Measurements from ENCODE around the gene WBP1L.
"Not testable (repeated sequence)": the region's sequence is repeated elsewhere in the genome, so short reads cannot be mapped to it uniquely, and the experiment has no call there.

The WBP1L gene

DNA sequence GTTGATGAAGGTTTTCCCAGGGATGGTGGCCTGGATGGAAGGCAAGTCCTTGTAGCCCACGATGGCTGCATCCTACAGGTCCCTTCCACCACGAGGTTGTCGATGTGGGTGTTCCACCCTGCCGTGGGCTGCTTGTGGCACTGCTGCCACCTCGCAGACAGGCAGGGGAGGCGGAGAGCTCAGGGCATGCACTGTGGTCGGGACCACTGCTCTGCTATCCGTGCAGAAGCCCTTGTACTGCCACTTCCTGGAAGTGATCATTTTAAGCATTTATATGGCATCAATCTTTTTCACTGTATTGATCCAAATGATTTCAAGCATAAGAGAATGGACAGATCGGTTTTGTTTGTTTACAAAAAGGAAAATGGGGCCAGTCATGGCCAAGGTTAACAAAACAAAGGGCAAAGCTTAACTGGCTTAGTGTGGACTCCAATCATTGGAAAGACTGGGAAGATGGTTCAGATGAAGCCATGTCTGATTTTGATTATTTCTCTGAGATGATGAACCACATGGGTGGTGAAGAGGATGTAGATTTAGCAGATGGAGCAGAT is 101.7 kb downstream of the WBP1L start:
- Histone ChIP-seq H3K4me3 (ENCODE audit: low read length) (no peak overlapping the region), H3K9me2 (replicated peaks; ENCODE audit: control insufficient read depth, low read length) (no peaks in the 10 kb centered on the region), H3F3A (ENCODE audit: control insufficient read depth, insufficient read depth) (no peaks in the 10 kb centered on the region), H3K79me2 (ENCODE audit: control insufficient read depth, low read length) (no peaks in the 10 kb centered on the region), H3K27me3 (ENCODE audit: control insufficient read depth, low read length) (no peaks in the 10 kb centered on the region), H3K4me2 (ENCODE audit: low read length) (no peak overlapping the region), H4K20me1 (ENCODE audit: control insufficient read depth, insufficient read depth, low read depth, low read length) (no peaks in the 10 kb centered on the region), H3K4me1 (ENCODE audit: control insufficient read depth, low read length) (no peaks in the 10 kb centered on the region), H3K27ac (ENCODE audit: low read depth, low read length) (no peak overlapping the region), H3K36me3 (ENCODE audit: control insufficient read depth, low read length) (no peaks in the 10 kb centered on the region), H3K9me3 (ENCODE audit: control insufficient read depth, insufficient read depth, low read length) (no peaks in the 10 kb centered on the region)
- TF ChIP-seq, protein P1, sequence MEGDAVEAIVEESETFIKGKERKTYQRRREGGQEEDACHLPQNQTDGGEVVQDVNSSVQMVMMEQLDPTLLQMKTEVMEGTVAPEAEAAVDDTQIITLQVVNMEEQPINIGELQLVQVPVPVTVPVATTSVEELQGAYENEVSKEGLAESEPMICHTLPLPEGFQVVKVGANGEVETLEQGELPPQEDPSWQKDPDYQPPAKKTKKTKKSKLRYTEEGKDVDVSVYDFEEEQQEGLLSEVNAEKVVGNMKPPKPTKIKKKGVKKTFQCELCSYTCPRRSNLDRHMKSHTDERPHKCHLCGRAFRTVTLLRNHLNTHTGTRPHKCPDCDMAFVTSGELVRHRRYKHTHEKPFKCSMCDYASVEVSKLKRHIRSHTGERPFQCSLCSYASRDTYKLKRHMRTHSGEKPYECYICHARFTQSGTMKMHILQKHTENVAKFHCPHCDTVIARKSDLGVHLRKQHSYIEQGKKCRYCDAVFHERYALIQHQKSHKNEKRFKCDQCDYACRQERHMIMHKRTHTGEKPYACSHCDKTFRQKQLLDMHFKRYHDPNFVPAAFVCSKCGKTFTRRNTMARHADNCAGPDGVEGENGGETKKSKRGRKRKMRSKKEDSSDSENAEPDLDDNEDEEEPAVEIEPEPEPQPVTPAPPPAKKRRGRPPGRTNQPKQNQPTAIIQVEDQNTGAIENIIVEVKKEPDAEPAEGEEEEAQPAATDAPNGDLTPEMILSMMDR (IDR thresholded peaks at IDR 0.05; ENCODE audit: low read depth, low read length, poor library complexity, severe bottlenecking): no peak
- no peak for TF ChIP-seq EZH2phosphoT487 (IDR thresholded peaks at IDR 0.05; ENCODE audit: borderline replicate concordance, low read length)

DNA sequence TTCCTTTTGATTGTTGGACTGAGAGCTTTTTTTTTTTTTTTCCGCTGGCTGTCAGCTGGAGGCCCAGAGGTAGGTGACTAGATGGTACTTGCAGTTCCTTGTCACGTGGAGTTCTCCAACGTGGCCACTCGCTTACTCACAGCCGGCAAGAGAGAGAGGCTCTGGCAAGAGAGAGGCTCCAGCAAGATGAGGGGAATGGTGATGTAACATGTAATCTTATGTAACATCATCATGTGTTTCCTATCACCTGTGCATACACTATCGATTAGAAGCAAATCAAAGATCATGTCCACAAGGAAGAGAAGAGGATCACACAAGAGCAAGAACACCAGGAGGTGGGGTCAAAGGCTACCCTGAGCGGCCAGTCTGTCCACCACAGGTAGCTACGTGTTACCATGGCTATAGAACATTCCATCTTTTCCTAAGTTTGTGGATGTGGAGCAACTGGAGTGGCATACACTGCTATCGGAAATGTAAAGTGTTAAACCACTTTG is 106.3 kb downstream of the WBP1L start:
- TF ChIP-seq, protein P1 (IDR thresholded peaks at IDR 0.05; ENCODE audit: low read depth, low read length, poor library complexity, severe bottlenecking): no peak
- no peak for TF ChIP-seq EZH2phosphoT487 (IDR thresholded peaks at IDR 0.05; ENCODE audit: borderline replicate concordance, low read length)
- H3K4me2 ChIP-seq (ENCODE audit: low read length): no peak overlapping the region
- H3K9me3 ChIP-seq (ENCODE audit: control insufficient read depth, insufficient read depth, low read length): no peaks in the 10 kb centered on the region
- H4K20me1 ChIP-seq (ENCODE audit: control insufficient read depth, insufficient read depth, low read depth, low read length): no peaks in the 10 kb centered on the region
- H3K4me1 ChIP-seq (ENCODE audit: control insufficient read depth, low read length): peaks cover 2% of the 10 kb centered on the region
- no peaks in the 10 kb centered on the region for H3K9me2 ChIP-seq (replicated peaks; ENCODE audit: control insufficient read depth, low read length)
- no peaks in the 10 kb centered on the region for H3K27me3 ChIP-seq (ENCODE audit: control insufficient read depth, low read length)
- no peak overlapping the region for H3K4me3 ChIP-seq (ENCODE audit: low read length)
- H3K36me3 ChIP-seq (ENCODE audit: control insufficient read depth, low read length): no peaks in the 10 kb centered on the region
- no peaks in the 10 kb centered on the region for H3F3A ChIP-seq (ENCODE audit: control insufficient read depth, insufficient read depth)
- H3K79me2 ChIP-seq (ENCODE audit: control insufficient read depth, low read length): peaks cover 2% of the 10 kb centered on the region
- no peak overlapping the region for H3K27ac ChIP-seq (ENCODE audit: low read depth, low read length)

DNA sequence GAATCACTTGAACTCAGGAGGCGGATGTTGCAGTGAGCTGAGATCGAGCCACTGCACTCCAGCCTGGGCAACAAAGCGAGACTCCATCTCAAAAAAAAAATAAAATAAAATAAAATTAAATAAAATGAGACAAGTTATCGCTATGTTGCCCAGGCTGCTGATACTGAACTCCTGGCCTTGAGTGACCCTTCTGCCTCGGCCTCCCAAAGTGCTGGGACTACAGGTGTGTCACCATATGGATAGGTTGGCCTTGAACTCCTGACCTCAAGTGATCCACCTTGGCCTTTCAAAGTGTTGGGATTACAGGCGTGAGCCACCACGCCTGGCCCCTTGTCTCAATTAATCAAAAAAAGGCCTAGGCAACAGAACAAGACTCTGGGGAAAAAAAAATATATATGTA is 109.5 kb downstream of the WBP1L start:
- not testable (repeated sequence) for H3K4me2 ChIP-seq (ENCODE audit: low read length); H4K20me1 ChIP-seq (ENCODE audit: control insufficient read depth, insufficient read depth, low read depth, low read length); H3K4me3 ChIP-seq (ENCODE audit: low read length); H3K27me3 ChIP-seq (ENCODE audit: control insufficient read depth, low read length); H3F3A ChIP-seq (ENCODE audit: control insufficient read depth, insufficient read depth); H3K36me3 ChIP-seq (ENCODE audit: control insufficient read depth, low read length); H3K4me1 ChIP-seq (ENCODE audit: control insufficient read depth, low read length); H3K9me3 ChIP-seq (ENCODE audit: control insufficient read depth, insufficient read depth, low read length); H3K27ac ChIP-seq (ENCODE audit: low read depth, low read length); H3K9me2 ChIP-seq (replicated peaks; ENCODE audit: control insufficient read depth, low read length)
- peaks cover 28% of the 10 kb centered on the region for H3K79me2 ChIP-seq (ENCODE audit: control insufficient read depth, low read length)

DNA sequence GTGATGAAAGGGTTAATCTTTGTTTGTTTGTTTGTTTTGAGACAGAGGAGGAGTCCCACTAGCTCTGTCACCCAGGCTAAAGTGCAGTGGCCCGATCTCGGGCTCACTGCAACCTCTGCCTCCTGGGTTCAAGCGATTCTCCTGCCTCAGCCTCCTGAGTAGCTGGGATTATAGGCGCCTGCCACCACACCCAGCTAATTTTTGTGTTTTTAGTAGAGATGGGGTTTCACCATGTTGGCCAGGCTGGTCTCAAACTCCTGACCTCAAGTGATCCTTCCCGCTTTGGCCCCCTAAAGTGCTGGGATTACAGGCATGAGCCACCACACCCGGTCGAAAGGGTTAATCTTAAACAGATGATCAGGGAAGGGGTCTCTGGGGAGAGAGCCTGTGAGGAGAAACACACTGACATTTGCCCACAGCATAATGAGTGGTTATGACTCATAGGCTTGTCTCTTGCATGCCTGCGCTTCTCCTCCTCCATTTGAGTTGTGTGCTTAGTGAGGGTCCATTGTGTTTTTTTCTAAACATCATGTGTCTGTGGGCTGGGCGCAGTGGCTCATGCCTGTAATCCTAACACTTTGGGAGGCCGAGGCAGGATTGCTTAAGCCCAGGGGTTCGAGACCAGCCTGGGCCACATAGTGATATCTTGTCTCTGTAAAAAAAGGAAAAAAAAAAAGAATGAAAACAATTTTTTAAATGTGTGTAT is 112.1 kb downstream of the WBP1L start:
- H3K9me2 ChIP-seq (replicated peaks; ENCODE audit: control insufficient read depth, low read length); H3K4me2 ChIP-seq (ENCODE audit: low read length); H3K9me3 ChIP-seq (ENCODE audit: control insufficient read depth, insufficient read depth, low read length); H3K4me1 ChIP-seq (ENCODE audit: control insufficient read depth, low read length); H3K36me3 ChIP-seq (ENCODE audit: control insufficient read depth, low read length); H3K27ac ChIP-seq (ENCODE audit: low read depth, low read length); H4K20me1 ChIP-seq (ENCODE audit: control insufficient read depth, insufficient read depth, low read depth, low read length); H3K4me3 ChIP-seq (ENCODE audit: low read length); H3K27me3 ChIP-seq (ENCODE audit: control insufficient read depth, low read length); H3F3A ChIP-seq (ENCODE audit: control insufficient read depth, insufficient read depth): not testable (repeated sequence)
- peaks cover 28% of the 10 kb centered on the region for H3K79me2 ChIP-seq (ENCODE audit: control insufficient read depth, low read length)

Data from DOHH2 (cell line).